Fibroblast of skin of left quadriceps (primary cell): ENCODE data around the gene CC2D1B.
"Not testable (repeated sequence)": the region's sequence is repeated elsewhere in the genome, so short reads cannot be mapped to it uniquely, and the experiment has no call there.

Experiments
- DNase-seq, 2 experiments: peaks; one replicate each; pipeline ENCODE4 v3.0.0-alpha.2; 2013; ENCODE audit warnings: low read depth in 2 of 2

CC2D1B gene

GRCh38 chr1:52365746-52366516 is at the start of gene CC2D1B:
Gene CC2D1B, minus strand, starts transcription at chr1:52366205. Its CDS starts 1,585 bp downstream, at chr1:52364620.
- DNase-seq, result peak; percentile 86 to 89

GRCh38 chr1:52414942-52415341 is 48.9 kb upstream of the CC2D1B start:
- DNase-seq, result no peak

- no peak for DNase-seq
Observed at GRCh38 chr1:52413410-52413989, 47.5 kb upstream of the CC2D1B start.

- no peak for DNase-seq
Observed at GRCh38 chr1:52404975-52405338, 39.0 kb upstream of the CC2D1B start.

- peak; percentile 90 to 91 for DNase-seq
Observed at GRCh38 chr1:52404116-52404974, 38.3 kb upstream of the CC2D1B start, which contains the start of the genes ORC1 and PRPF38A. Gene ORC1, minus strand, starts transcription at chr1:52404423. Its CDS starts 2,200 bp downstream, at chr1:52402223. Gene PRPF38A, plus strand, starts transcription at chr1:52404602. Its CDS starts 148 bp downstream, at chr1:52404750.

- DNase-seq, result peak; percentile 12 to 24
Observed at GRCh38 chr1:52403566-52404115, 37.6 kb upstream of the CC2D1B start.

GRCh38 chr1:52402860-52403240 is 36.8 kb upstream of the CC2D1B start:
- DNase-seq, result no peak

- no peak for DNase-seq
Observed at GRCh38 chr1:52400131-52400530, 34.1 kb upstream of the CC2D1B start.

GRCh38 chr1:52399629-52400028 is 33.6 kb upstream of the CC2D1B start:
- no peak for DNase-seq

GRCh38 chr1:52393174-52393573 is 27.2 kb upstream of the CC2D1B start:
- no peak for DNase-seq

- DNase-seq, result no peak
Observed at GRCh38 chr1:52386458-52386857, 20.5 kb upstream of the CC2D1B start.

- no peak for DNase-seq
Observed at GRCh38 chr1:52385376-52385775, 19.4 kb upstream of the CC2D1B start.

- not testable (repeated sequence) for DNase-seq
Observed at GRCh38 chr1:52369851-52370250, 3.8 kb upstream of the CC2D1B start.

- DNase-seq, result no peak
Observed at GRCh38 chr1:52368383-52369172, 2.6 kb upstream of the CC2D1B start.

- DNase-seq, result no peak
Observed at GRCh38 chr1:52367272-52367671, 1.3 kb upstream of the CC2D1B start.

GRCh38 chr1:52366517-52366827 is 467 bp upstream of the CC2D1B start:
- DNase-seq, result no peak

GRCh38 chr1:52365071-52365745 is 797 bp downstream of the CC2D1B start:
- DNase-seq, result no peak

GRCh38 chr1:52364235-52364839 is 1.7 kb downstream of the CC2D1B start:
- no peak for DNase-seq

GRCh38 chr1:52360595-52360968 is 5.4 kb downstream of the CC2D1B start:
- DNase-seq, result no peak
